WI38 (cell line): Measurements from ENCODE around the gene ZIC5.
"Not testable (repeated sequence)": the region's sequence is repeated elsewhere in the genome, so short reads cannot be mapped to it uniquely, and the experiment has no call there.

Experiments
- H3K4me3 ChIP-seq: 2 replicates; pipeline ENCODE4 v1.5.1; 2011; ENCODE audit warnings: low read depth, mild to moderate bottlenecking, control low read depth, low read length
- CTCF ChIP-seq: IDR thresholded peaks from 2 replicates; pipeline ENCODE4 v1.5.1; 2012; ENCODE audit warnings: low read depth, mild to moderate bottlenecking, control low read depth, low read length

Gene ZIC5

GRCh38 chr13:99955107-99955746 lies 16.3 kb downstream of the ZIC5 start:
- no peak for TF ChIP-seq CTCF
- H3K4me3 ChIP-seq, result no peak overlapping the region

GRCh38 chr13:99953138-99953755 lies 18.3 kb downstream of the ZIC5 start:
- no peak overlapping the region for H3K4me3 ChIP-seq
- TF ChIP-seq CTCF, result no peak

- not testable (repeated sequence) for H3K4me3 ChIP-seq
These were observed 19.9 kb downstream of the ZIC5 start for GRCh38 chr13:99951666-99952065.

- H3K4me3 ChIP-seq, result no peak overlapping the region
- TF ChIP-seq CTCF, result no peak
These were observed 21.7 kb downstream of the ZIC5 start for GRCh38 chr13:99949679-99950413.

- TF ChIP-seq CTCF, result no peak
- no peak overlapping the region for H3K4me3 ChIP-seq
These were observed 22.5 kb downstream of the ZIC5 start for GRCh38 chr13:99948907-99949678.

- TF ChIP-seq CTCF, result no peak
These were observed 23.2 kb downstream of the ZIC5 start for GRCh38 chr13:99948411-99948810.

GRCh38 chr13:99947666-99948065 lies 23.9 kb downstream of the ZIC5 start:
- no peak for TF ChIP-seq CTCF
- H3K4me3 ChIP-seq, result no peak overlapping the region

More at GRCh38 chr13:99948411-99948810, 23.2 kb downstream of the ZIC5 start:
- no peak overlapping the region for H3K4me3 ChIP-seq

- H3K4me3 ChIP-seq, result not testable (repeated sequence)
These were observed 26.1 kb downstream of the ZIC5 start for GRCh38 chr13:99945515-99945914.
